Activated CD8-positive, alpha-beta T cell treated with anti-CD3 and anti-CD28 coated beads, Interleukin-2, amount 10 ng/mL, durations not matched to agents 7 days and 5 days (primary cell): ENCODE measurements around the gene TMEM87B. TPM values are rescaled to one million over a fixed set of nuclear protein-coding genes. Genes with fewer than 3 reads are reported as not detected.

ENCODE experiments used
- ATAC-seq: fragments of 150-1000 bp; cut with Tn5 transposase; one replicate; pipeline ENCODE4 v1.10.0; 2021; ENCODE audit warnings: moderate library complexity
- CTCF ChIA-PET: fragments of 350-600 bp; sonication (Branson Sonifier 250); formaldehyde crosslinking; loops from one replicate; lab custom pipeline; 2021; ENCODE audit warnings: antibody characterized with exemption; lab: Charles Lee
- POLR2A ChIA-PET: fragments of 350-600 bp; sonication (Branson Sonifier 250); formaldehyde crosslinking; loops from one replicate; lab custom pipeline; 2021; ENCODE audit warnings: antibody characterized with exemption; lab: Charles Lee
- DNase-seq: peaks from one replicate; pipeline ENCODE4 v3.0.0-alpha.2; 2020
- H3K27ac Mint-ChIP-seq: one replicate; pipeline ENCODE4 v1.8.0; 2021; ENCODE audit warnings: mild to moderate bottlenecking, mixed read lengths
- H3K27me3 Mint-ChIP-seq: one replicate; pipeline ENCODE4 v1.8.0; 2021; ENCODE audit warnings: low read depth, mixed read lengths
- H3K36me3 Mint-ChIP-seq: one replicate; pipeline ENCODE4 v1.8.0; 2021; ENCODE audit warnings: low read depth, mixed read lengths
- H3K4me1 Mint-ChIP-seq: one replicate; pipeline ENCODE4 v1.8.0; 2021; ENCODE audit warnings: low read depth, mixed read lengths
- H3K4me3 Mint-ChIP-seq: one replicate; pipeline ENCODE4 v1.8.0; 2021; ENCODE audit warnings: mild to moderate bottlenecking, mixed read lengths
- H3K9me3 Mint-ChIP-seq: one replicate; pipeline ENCODE4 v1.8.0; 2022; ENCODE audit warnings: mixed read lengths; ENCODE audit not compliant: insufficient read depth
- total RNA-seq, 2 experiments: library from RNA; stranded (reverse); gene quantifications; one replicate each; pipeline ENCODE4 v1.2.3, GENCODE V29; 2021

TMEM87B gene
- total RNA-seq, 2 experiments from 2014 or later: 18.6 to 19.9 TPM

- no peaks in the 10 kb centered on the region for H3K9me3 Mint-ChIP-seq
- ATAC-seq (no peak), DNase-seq (no peak)
- no peak overlapping the region for H3K27ac Mint-ChIP-seq
- ChIA-PET CTCF (no interaction called here), POLR2A (no interaction called here)
- no peaks in the 10 kb centered on the region for H3K4me1 Mint-ChIP-seq
- H3K36me3 Mint-ChIP-seq: no peaks in the 10 kb centered on the region
- H3K4me3 Mint-ChIP-seq: no peak overlapping the region
- peaks cover 19% of the 10 kb centered on the region for H3K27me3 Mint-ChIP-seq
Measured at GRCh38 chr2:112021781-112022231, 33.3 kb upstream of the TMEM87B start.

- DNase-seq: no peak
- H3K4me3 Mint-ChIP-seq: no peak overlapping the region
- ChIA-PET POLR2A (no interaction called here), CTCF (no interaction called here)
- H3K27me3 Mint-ChIP-seq: peaks cover 15% of the 10 kb centered on the region
- no peak overlapping the region for H3K27ac Mint-ChIP-seq
- H3K9me3 Mint-ChIP-seq: no peaks in the 10 kb centered on the region
- no peaks in the 10 kb centered on the region for H3K36me3 Mint-ChIP-seq
- no peak for ATAC-seq
- no peaks in the 10 kb centered on the region for H3K4me1 Mint-ChIP-seq
Measured at GRCh38 chr2:112023707-112024106, 31.4 kb upstream of the TMEM87B start.

GRCh38 chr2:112024231-112024630, 30.8 kb upstream of the TMEM87B start:
- H3K27ac Mint-ChIP-seq: no peak overlapping the region

DNA sequence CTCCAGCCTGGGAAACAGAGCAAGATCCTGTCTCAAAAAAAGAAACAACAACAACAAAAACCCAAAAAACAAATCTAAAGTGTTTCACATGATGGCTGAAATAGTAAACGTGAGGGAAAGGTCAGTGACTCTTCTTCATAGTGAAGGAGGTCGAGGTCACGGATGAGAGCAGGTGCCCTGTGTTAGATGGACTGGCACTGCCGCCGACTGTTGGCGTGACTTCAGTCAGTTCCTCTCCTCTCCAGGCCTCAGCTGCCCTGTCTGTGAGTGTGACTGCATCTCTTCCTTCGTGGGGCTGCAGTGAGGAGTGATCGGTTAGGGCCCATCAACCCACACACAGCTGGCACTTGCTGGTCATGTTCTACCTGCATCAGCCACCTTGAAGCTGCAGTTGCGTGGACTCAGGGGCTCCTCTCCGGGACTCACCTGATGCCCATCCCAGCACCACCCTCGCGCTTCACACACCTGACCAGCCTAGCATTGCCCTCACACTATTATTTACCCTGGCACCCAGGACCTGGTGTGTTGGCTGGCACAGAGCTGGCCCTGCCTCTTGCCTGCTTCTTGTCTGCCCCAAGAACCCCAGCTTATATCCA, 30.1 kb upstream of the TMEM87B start:
- Mint-ChIP-seq H3K9me3 (no peaks in the 10 kb centered on the region), H3K4me1 (no peaks in the 10 kb centered on the region), H3K27ac (no peak overlapping the region), H3K4me3 (no peak overlapping the region), H3K27me3 (peaks cover 13% of the 10 kb centered on the region), H3K36me3 (no peaks in the 10 kb centered on the region)
- CTCF ChIA-PET: no interaction called here
- DNase-seq (no peak), ATAC-seq (no peak)
- POLR2A ChIA-PET: no interaction called here

More at GRCh38 chr2:112024231-112024630, 30.8 kb upstream of the TMEM87B start:
- Mint-ChIP-seq H3K27me3 (peaks cover 13% of the 10 kb centered on the region), H3K4me3 (no peak overlapping the region), H3K4me1 (no peaks in the 10 kb centered on the region), H3K9me3 (no peaks in the 10 kb centered on the region), H3K36me3 (no peaks in the 10 kb centered on the region)
- ChIA-PET CTCF (no interaction called here), POLR2A (no interaction called here)
- DNase-seq (no peak), ATAC-seq (no peak)

DNA sequence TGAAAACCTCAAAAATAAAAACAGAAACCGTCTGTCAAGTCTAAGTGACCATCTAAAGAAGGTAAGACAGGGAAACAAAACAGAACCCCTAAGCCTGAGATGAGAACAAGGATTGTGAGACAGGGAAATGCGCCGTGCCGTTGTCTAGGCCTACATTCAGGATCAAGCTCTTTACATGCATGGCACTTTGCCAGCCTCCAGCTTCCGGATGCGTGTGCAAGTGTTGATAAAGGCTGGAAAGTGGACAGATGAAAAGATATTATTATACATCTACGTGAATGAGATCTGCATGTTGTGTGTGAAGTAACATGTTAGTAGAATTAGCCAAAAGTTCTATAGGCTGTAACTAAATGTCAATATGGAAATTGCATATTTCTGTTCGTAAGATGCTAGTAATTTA, 28.6 kb upstream of the TMEM87B start:
- H3K9me3 Mint-ChIP-seq: no peaks in the 10 kb centered on the region
- ATAC-seq (no peak), DNase-seq (no peak)
- no peak overlapping the region for H3K27ac Mint-ChIP-seq
- H3K27me3 Mint-ChIP-seq: peaks cover 8% of the 10 kb centered on the region
- no peaks in the 10 kb centered on the region for H3K36me3 Mint-ChIP-seq
- no peaks in the 10 kb centered on the region for H3K4me1 Mint-ChIP-seq
- CTCF ChIA-PET: no interaction called here
- no peak overlapping the region for H3K4me3 Mint-ChIP-seq
- POLR2A ChIA-PET: no interaction called here

- POLR2A ChIA-PET: no interaction called here
- no peaks in the 10 kb centered on the region for H3K36me3 Mint-ChIP-seq
Measured at GRCh38 chr2:112027767-112028166, 27.3 kb upstream of the TMEM87B start.

DNA sequence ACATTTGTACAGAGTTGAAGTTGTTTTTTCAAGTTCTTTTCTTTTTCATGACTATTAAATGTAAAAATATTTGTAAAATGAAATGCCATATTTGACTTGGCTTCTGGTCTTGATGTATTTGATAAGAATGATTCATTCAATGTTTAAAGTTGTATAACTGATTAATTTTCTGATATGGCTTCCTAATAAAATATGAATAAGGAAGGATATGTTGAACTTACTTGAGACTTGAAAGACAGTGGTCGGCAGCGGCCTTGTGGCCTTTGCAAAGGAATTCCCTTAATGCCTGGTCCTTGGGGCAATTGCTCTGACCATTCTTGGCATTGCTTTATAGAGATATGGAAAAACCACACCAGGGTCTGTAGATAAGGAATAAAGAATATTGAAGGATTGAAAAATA, 25.9 kb upstream of the TMEM87B start:
- DNase-seq (no peak), ATAC-seq (no peak)
- CTCF ChIA-PET: no interaction called here
- POLR2A ChIA-PET: no interaction called here
- Mint-ChIP-seq H3K36me3 (no peaks in the 10 kb centered on the region), H3K4me3 (no peak overlapping the region), H3K9me3 (no peaks in the 10 kb centered on the region), H3K27me3 (peaks cover 11% of the 10 kb centered on the region), H3K4me1 (peaks cover 7% of the 10 kb centered on the region), H3K27ac (no peak overlapping the region)

More at GRCh38 chr2:112027767-112028166, 27.3 kb upstream of the TMEM87B start:
- Mint-ChIP-seq H3K4me1 (peaks cover 6% of the 10 kb centered on the region), H3K9me3 (no peaks in the 10 kb centered on the region), H3K27ac (no peak overlapping the region), H3K27me3 (peaks cover 11% of the 10 kb centered on the region), H3K4me3 (no peak overlapping the region)
- ATAC-seq (no peak), DNase-seq (no peak)
- CTCF ChIA-PET: no interaction called here

- Mint-ChIP-seq H3K27me3 (peaks cover 11% of the 10 kb centered on the region), H3K9me3 (no peaks in the 10 kb centered on the region), H3K36me3 (no peaks in the 10 kb centered on the region), H3K27ac (no peak overlapping the region), H3K4me1 (peaks cover 7% of the 10 kb centered on the region), H3K4me3 (no peak overlapping the region)
- DNase-seq (no peak), ATAC-seq (no peak)
- ChIA-PET CTCF (interaction anchor here (1.2 kb wide), 1 partner anchor 134 kb away, joined by 3 read pairs; no protein-coding TSS in a partner anchor), POLR2A (no interaction called here)
Measured at GRCh38 chr2:112031473-112032223, 23.4 kb upstream of the TMEM87B start.

- no peak for DNase-seq
Measured at GRCh38 chr2:112032224-112032586, 22.9 kb upstream of the TMEM87B start.

GRCh38 chr2:112032689-112033465, 22.2 kb upstream of the TMEM87B start:
- Mint-ChIP-seq H3K9me3 (no peaks in the 10 kb centered on the region), H3K4me1 (peaks cover 7% of the 10 kb centered on the region), H3K4me3 (no peak overlapping the region), H3K27me3 (peaks cover 11% of the 10 kb centered on the region), H3K27ac (no peak overlapping the region), H3K36me3 (no peaks in the 10 kb centered on the region)
- ATAC-seq (no peak), DNase-seq (no peak)
- ChIA-PET CTCF (no interaction called here), POLR2A (no interaction called here)

More at GRCh38 chr2:112032224-112032586, 22.9 kb upstream of the TMEM87B start:
- H3K36me3 Mint-ChIP-seq: no peaks in the 10 kb centered on the region
- no peak overlapping the region for H3K4me3 Mint-ChIP-seq
- ATAC-seq: no peak
- H3K4me1 Mint-ChIP-seq: peaks cover 7% of the 10 kb centered on the region
- peaks cover 11% of the 10 kb centered on the region for H3K27me3 Mint-ChIP-seq
- CTCF ChIA-PET: no interaction called here
- no peaks in the 10 kb centered on the region for H3K9me3 Mint-ChIP-seq
- POLR2A ChIA-PET: no interaction called here
- no peak overlapping the region for H3K27ac Mint-ChIP-seq

GRCh38 chr2:112033600-112033999, 21.5 kb upstream of the TMEM87B start:
- Mint-ChIP-seq H3K36me3 (no peaks in the 10 kb centered on the region), H3K9me3 (no peaks in the 10 kb centered on the region), H3K27me3 (peaks cover 9% of the 10 kb centered on the region), H3K4me3 (no peak overlapping the region), H3K4me1 (peaks cover 7% of the 10 kb centered on the region), H3K27ac (no peak overlapping the region)
- DNase-seq (no peak), ATAC-seq (no peak)
- ChIA-PET CTCF (no interaction called here), POLR2A (no interaction called here)

- peaks cover 7% of the 10 kb centered on the region for H3K4me1 Mint-ChIP-seq
- no peak overlapping the region for H3K4me3 Mint-ChIP-seq
- ChIA-PET CTCF (no interaction called here), POLR2A (no interaction called here)
- no peaks in the 10 kb centered on the region for H3K36me3 Mint-ChIP-seq
- no peaks in the 10 kb centered on the region for H3K9me3 Mint-ChIP-seq
- ATAC-seq: no peak
- DNase-seq: no peak
- no peak overlapping the region for H3K27ac Mint-ChIP-seq
- H3K27me3 Mint-ChIP-seq: peaks cover 3% of the 10 kb centered on the region
Measured at GRCh38 chr2:112034924-112035323, 20.1 kb upstream of the TMEM87B start.
